CD14-positive monocyte (primary cell): ENCODE results near the gene PDLIM4. TPM values are rescaled to one million over a fixed set of nuclear protein-coding genes. Genes with fewer than 3 reads are reported as not detected.

Experiments used
- DNase-seq, 3 donors: peaks; one replicate each; pipeline ENCODE4 v3.0.0-alpha.2; 2011 to 2022
- H2AFZ ChIP-seq: 2 replicates; pipeline ENCODE4 v1.6.0; 2012; ENCODE audit warnings: mild to moderate bottlenecking, low read depth, low read length, inconsistent platforms; ENCODE audit not compliant: insufficient read depth, poor library complexity, severe bottlenecking
- H3K27ac ChIP-seq, 2 donors: 1 replicate in 1 of 2; 2 replicates in 1 of 2; pipeline ENCODE4 v1.5.1; 2012 to 2013; ENCODE audit warnings: low read length in 2 of 2, control low read depth in 1 of 2, inconsistent platforms in 1 of 2, low read depth in 1 of 2, mild to moderate bottlenecking in 1 of 2
- H3K27me3 ChIP-seq, 2 donors: one replicate each; pipeline versions ENCODE4 v1.6.0 to v1.6.1; 2011 to 2013; ENCODE audit warnings: low read length in 2 of 2; ENCODE audit not compliant: control insufficient read depth in 2 of 2, insufficient read depth in 2 of 2
- H3K36me3 ChIP-seq, 2 donors: replicated peaks in 1 of 2; 1 replicate in 1 of 2; 2 replicates in 1 of 2; pipeline versions ENCODE4 v1.5.1 to v1.6.1; 2012 to 2013; ENCODE audit warnings: low read length in 2 of 2, control low read depth in 1 of 2, inconsistent platforms in 1 of 2, mild to moderate bottlenecking in 1 of 2; ENCODE audit not compliant: insufficient read depth in 2 of 2, control insufficient read depth in 1 of 2
- H3K4me1 ChIP-seq, 2 donors: 1 replicate in 1 of 2; 2 replicates in 1 of 2; pipeline versions ENCODE4 v1.5.1 to v1.6.1; 2012 to 2013; ENCODE audit warnings: low read length in 2 of 2, control low read depth in 1 of 2, inconsistent platforms in 1 of 2, mild to moderate bottlenecking in 1 of 2, moderate library complexity in 1 of 2; ENCODE audit not compliant: insufficient read depth in 2 of 2, control insufficient read depth in 1 of 2
- H3K4me2 ChIP-seq: replicated peaks from 2 replicates; pipeline ENCODE3; 2012; ENCODE audit warnings: low read length, moderate library complexity, mild to moderate bottlenecking; ENCODE audit not compliant: poor library complexity, severe bottlenecking; ENCODE audit errors: extremely low read depth
- H3K4me3 ChIP-seq, 3 experiments: fragments of 200-600 bp in 1 of 3; sonication (generic) in 1 of 3; replicated peaks in 1 of 3; 1 replicate in 2 of 3; 2 replicates in 1 of 3; pipeline ENCODE4 v1.5.1; 2011 to 2013; ENCODE audit warnings: low read length in 3 of 3, mild to moderate bottlenecking in 3 of 3, control low read depth in 2 of 3, low read depth in 2 of 3, inconsistent platforms in 1 of 3, moderate library complexity in 1 of 3
- H3K79me2 ChIP-seq: 2 replicates; pipeline ENCODE4 v1.6.0; 2012; ENCODE audit warnings: mild to moderate bottlenecking, control low read depth, inconsistent platforms, low read length, moderate library complexity; ENCODE audit not compliant: insufficient read depth
- H3K9ac ChIP-seq: 2 replicates; pipeline ENCODE4 v1.6.0; 2017; ENCODE audit warnings: low read length, mild to moderate bottlenecking; ENCODE audit not compliant: insufficient read depth, poor library complexity, severe bottlenecking
- H3K9me3 ChIP-seq, 2 donors: replicated peaks in 1 of 2; 1 replicate in 1 of 2; 2 replicates in 1 of 2; pipeline versions ENCODE4 v1.5.1 to v1.6.1; 2012 to 2013; ENCODE audit warnings: low read length in 2 of 2, control low read depth in 1 of 2; ENCODE audit not compliant: control insufficient read depth in 1 of 2, insufficient read depth in 1 of 2
- H4K20me1 ChIP-seq: 2 replicates; pipeline ENCODE4 v1.6.0; 2012; ENCODE audit warnings: mild to moderate bottlenecking, low read length, control low read depth, moderate library complexity; ENCODE audit not compliant: insufficient read depth
- H3K27ac Mint-ChIP-seq, 7 donors: one replicate each; pipeline ENCODE4 v1.8.0; 2020; ENCODE audit warnings: mild to moderate bottlenecking in 7 of 7, mixed read lengths in 7 of 7, moderate library complexity in 6 of 7, inconsistent platforms in 2 of 7
- H3K27me3 Mint-ChIP-seq, 3 donors: one replicate each; pipeline ENCODE4 v1.8.0; 2021 to 2022; ENCODE audit warnings: low read depth in 3 of 3, mild to moderate bottlenecking in 3 of 3, mixed read lengths in 3 of 3, moderate library complexity in 3 of 3, inconsistent platforms in 1 of 3
- H3K36me3 Mint-ChIP-seq, 2 donors: one replicate each; pipeline ENCODE4 v1.8.0; 2020; ENCODE audit warnings: mixed read lengths in 2 of 2, inconsistent platforms in 1 of 2, mild to moderate bottlenecking in 1 of 2
- H3K4me1 Mint-ChIP-seq: one replicate; pipeline ENCODE4 v1.8.0; 2020; ENCODE audit warnings: mild to moderate bottlenecking, mixed read lengths
- H3K4me3 Mint-ChIP-seq, 2 donors: one replicate each; pipeline ENCODE4 v1.8.0; 2020; ENCODE audit warnings: mild to moderate bottlenecking in 2 of 2, mixed read lengths in 2 of 2, moderate library complexity in 1 of 2
- H3K9me3 Mint-ChIP-seq, 7 donors: one replicate each; pipeline ENCODE4 v1.8.0; 2020 to 2022; ENCODE audit warnings: mixed read lengths in 7 of 7, mild to moderate bottlenecking in 6 of 7, moderate library complexity in 6 of 7, inconsistent platforms in 2 of 7
- WGBS: methylation state at CpG from one replicate; pipeline ENCODE4 v1.1.5; 2013; ENCODE audit warnings: missing lambda C conversion rate; ENCODE audit not compliant: insufficient coverage; 5-methylcytosine and 5-hydroxymethylcytosine counted together
- intact Hi-C, 2 donors: fragments of 100-400 bp; cut with micrococcal nuclease; formaldehyde crosslinking; loops; one replicate each; pipeline versions ENCODE4 v1.15.0 to v1.15.1; 2023
- polyA plus RNA-seq, 3 donors: library from polyadenylated mRNA; depleted of rRNA in 1 of 3; unstranded in 2 of 3; stranded (reverse) in 1 of 3; fragments of 300-500 nt in 2 of 3; fragments of >200 nt in 1 of 3; fragmentation: Illumina TruSeq in 2 of 3; gene quantifications; 1 replicate in 2 of 3; 2 replicates in 1 of 3; pipeline ENCODE4 v1.2.3, GENCODE V29; 2012 to 2021
- TF ChIP-seq, protein P1 (sequence below): fragments of 200-600 bp; IDR thresholded peaks from one replicate; pipeline ENCODE4 v1.8.0; 2022; ENCODE audit warnings: antibody characterized with exemption, mild to moderate bottlenecking

Gene PDLIM4
- polyA plus RNA-seq, 3 donors: not detected

DNA sequence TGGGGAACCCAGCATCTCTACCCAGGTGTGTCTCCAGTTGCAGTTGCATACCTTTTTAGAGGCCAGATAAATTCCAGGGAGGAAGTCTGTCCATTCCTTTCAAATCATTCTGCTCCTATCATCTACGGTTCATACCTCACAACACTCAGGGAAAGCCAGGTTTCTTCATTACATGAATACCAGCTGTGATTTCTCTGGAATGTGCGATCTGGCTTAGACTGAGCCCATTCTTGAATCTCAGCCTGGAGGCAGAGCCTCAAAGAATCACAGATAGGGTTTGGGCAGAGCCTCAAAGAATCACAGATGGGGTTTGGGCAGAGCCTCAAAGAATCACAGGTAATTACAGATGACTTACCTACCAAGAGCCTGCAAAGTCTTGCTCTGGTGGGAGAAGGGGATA, 37.0 kb upstream of the PDLIM4 start:
- Histone ChIP-seq H3K4me3 (no peak overlapping the region), H3K27ac (no peak overlapping the region), H3K4me2 (no peak overlapping the region), H3K36me3 (no peaks in the 10 kb centered on the region), H3K79me2 (no peaks in the 10 kb centered on the region), H2AFZ (no peak overlapping the region), H3K9ac (no peak overlapping the region), H4K20me1 (no peaks in the 10 kb centered on the region), H3K9me3 (no peaks in the 10 kb centered on the region), H3K4me1 (no peaks in the 10 kb centered on the region), H3K27me3 (no peaks in the 10 kb centered on the region)
- H3K27ac Mint-ChIP-seq: no peak overlapping the region
- H3K4me1 Mint-ChIP-seq: peaks cover 2% of the 10 kb centered on the region
- WGBS: 100% methylated on average over 1 of the region's 2 CpGs
- TF ChIP-seq, protein P1, sequence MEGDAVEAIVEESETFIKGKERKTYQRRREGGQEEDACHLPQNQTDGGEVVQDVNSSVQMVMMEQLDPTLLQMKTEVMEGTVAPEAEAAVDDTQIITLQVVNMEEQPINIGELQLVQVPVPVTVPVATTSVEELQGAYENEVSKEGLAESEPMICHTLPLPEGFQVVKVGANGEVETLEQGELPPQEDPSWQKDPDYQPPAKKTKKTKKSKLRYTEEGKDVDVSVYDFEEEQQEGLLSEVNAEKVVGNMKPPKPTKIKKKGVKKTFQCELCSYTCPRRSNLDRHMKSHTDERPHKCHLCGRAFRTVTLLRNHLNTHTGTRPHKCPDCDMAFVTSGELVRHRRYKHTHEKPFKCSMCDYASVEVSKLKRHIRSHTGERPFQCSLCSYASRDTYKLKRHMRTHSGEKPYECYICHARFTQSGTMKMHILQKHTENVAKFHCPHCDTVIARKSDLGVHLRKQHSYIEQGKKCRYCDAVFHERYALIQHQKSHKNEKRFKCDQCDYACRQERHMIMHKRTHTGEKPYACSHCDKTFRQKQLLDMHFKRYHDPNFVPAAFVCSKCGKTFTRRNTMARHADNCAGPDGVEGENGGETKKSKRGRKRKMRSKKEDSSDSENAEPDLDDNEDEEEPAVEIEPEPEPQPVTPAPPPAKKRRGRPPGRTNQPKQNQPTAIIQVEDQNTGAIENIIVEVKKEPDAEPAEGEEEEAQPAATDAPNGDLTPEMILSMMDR: no peak
- intact Hi-C loops: no loop called here
- no peaks in the 10 kb centered on the region for H3K36me3 Mint-ChIP-seq
- no peaks in the 10 kb centered on the region for H3K9me3 Mint-ChIP-seq
- no peak overlapping the region for H3K4me3 Mint-ChIP-seq
- no peak for DNase-seq
- H3K27me3 Mint-ChIP-seq: peaks cover 1 to 13% (median 7%) of the 10 kb centered on the region in 3 donors

DNA sequence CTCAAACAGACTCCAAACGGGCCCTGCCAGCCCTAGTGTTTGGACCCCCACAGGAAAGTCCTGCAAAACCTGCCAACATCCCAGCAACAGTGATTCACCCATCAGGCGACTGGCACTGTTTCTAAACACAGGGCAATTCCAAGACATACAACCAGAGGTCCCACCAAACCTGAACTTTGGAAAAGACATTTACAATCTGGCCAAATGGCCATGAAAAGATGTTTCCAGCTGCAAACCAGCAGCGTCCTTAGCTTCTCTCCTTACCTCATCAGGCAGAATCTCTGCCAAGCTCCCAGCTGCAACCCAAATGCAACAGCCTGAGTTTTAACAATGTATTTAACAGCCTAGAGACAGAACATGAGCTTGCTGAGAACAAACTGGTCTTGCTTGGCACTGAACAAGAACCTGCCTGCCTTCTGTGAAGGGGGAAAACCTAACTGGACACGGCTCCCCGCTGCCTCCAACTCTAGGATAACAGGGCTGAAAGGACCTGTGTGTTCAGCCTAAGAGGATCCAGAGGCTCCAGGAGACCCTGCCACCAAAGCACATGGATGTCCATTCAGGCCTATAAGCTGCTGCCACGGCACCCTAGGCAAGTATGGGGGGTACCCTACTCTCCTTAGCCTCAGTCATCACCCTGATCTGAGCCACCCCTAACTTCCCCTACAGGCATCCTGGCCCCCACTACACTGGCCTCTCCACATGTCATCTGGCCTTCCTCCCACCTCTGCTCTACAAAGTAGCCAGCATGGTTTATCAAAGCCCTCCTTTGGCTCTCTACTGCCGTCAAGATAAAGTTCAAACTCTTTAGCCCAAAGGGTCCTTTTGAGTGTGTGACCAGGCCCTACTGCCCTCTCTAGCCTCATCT, 35.5 kb upstream of the PDLIM4 start:
- Histone ChIP-seq H2AFZ (no peak overlapping the region), H3K4me3 (no peak overlapping the region), H3K9me3 (no peaks in the 10 kb centered on the region), H3K27ac (no peak overlapping the region), H3K79me2 (no peaks in the 10 kb centered on the region), H3K27me3 (peaks cover 5 to 6% of the 10 kb centered on the region in 2 donors), H3K9ac (no peak overlapping the region), H4K20me1 (no peaks in the 10 kb centered on the region), H3K36me3 (no peaks in the 10 kb centered on the region), H3K4me1 (peaks cover under 1 to 1% of the 10 kb centered on the region in 2 donors), H3K4me2 (no peak overlapping the region)
- 87% methylated on average over 7 of the region's 7 CpGs for WGBS
- H3K27me3 Mint-ChIP-seq: peaks cover 13 to 24% (median 21%) of the 10 kb centered on the region in 3 donors
- no peaks in the 10 kb centered on the region for H3K36me3 Mint-ChIP-seq
- H3K4me1 Mint-ChIP-seq: peaks cover 5% of the 10 kb centered on the region
- TF ChIP-seq, protein P1: no peak
- H3K9me3 Mint-ChIP-seq: peaks cover 0 to 3% (median 0%) of the 10 kb centered on the region in 7 donors
- no peak overlapping the region for H3K4me3 Mint-ChIP-seq
- H3K27ac Mint-ChIP-seq: no peak overlapping the region
- intact Hi-C loops: no loop called here
- DNase-seq: no peak
